ENCODE measurements around the gene RND1.
"Not testable (repeated sequence)": the region's sequence is repeated elsewhere in the genome, so short reads cannot be mapped to it uniquely, and the experiment has no call there.

RND1 gene

GRCh38 chr12:48868451-48868850 lies 2.8 kb upstream of the RND1 start:
- no peak for DNase-seq (ENCODE audit: low read depth in 2 of 2)

GRCh38 chr12:48866052-48866711 lies 512 bp upstream of the RND1 start:
- no peak for DNase-seq (ENCODE audit: low read depth in 2 of 2)

GRCh38 chr12:48863291-48863690 lies 2.4 kb downstream of the RND1 start:
- no peak for DNase-seq (ENCODE audit: low read depth in 2 of 2)

DNA sequence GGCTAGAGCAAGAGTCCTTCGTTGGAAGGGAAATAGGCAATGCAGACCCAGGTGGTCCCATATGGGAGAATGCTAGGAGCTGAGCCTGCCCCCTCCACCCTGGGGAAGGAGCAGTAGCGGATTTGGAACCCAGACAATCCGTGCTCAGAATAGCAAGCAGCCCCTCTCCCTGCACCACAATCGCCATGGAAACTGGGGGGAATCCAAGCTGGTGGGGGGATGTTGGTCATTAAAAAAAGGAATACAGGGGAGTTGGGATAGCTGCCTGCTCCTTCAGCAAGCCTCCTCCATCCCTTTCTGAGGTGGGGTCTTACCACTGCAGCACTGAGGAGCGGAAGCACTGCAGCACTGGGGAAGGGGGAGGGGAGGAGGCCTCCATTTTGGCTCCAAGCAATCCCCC lies 2.9 kb downstream of the RND1 start:
- DNase-seq (ENCODE audit: low read depth in 2 of 2), result no peak

DNA sequence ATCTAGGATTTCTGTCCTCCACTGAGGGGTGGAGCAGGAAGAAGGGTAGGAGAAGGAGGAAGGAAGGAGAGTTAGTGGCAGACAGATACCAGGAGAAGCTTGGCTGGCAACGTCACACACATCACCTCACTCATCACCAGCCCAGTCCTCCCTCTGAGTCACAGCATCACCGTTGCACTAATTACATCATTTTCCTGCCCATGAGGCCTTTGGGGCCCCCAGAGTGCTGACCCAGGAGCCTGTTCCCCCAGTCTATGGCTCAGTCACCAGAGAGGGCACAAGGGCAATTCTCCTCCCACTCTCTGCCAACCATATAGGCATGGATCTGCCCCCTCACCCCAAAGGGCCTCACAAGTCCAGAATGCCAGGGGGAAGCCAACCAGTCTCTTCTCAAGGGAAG lies 4.6 kb downstream of the RND1 start:
- no peak for DNase-seq (ENCODE audit: low read depth in 2 of 2)

DNA sequence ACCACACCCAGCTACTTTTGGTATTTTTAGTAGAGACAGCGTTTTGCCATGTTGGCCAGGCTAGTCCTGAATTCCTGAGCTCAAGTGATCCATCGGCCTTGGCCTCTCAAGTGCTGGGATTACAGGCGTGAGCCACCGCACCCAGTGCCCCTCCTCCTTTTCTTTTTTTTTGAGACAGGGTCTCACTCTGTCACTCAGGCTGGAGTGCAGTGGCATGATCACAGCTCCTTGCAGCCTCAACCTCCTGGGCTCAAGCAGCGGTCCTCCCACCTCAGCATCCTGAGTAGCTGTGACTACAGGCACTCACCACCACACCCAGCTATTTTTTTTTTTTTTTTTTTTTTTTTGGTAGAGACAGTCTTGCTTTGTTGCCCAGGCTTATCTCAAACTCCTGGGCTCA lies 5.4 kb downstream of the RND1 start:
- DNase-seq (ENCODE audit: low read depth in 2 of 2), result not testable (repeated sequence)

GRCh38 chr12:48859607-48860006 lies 6.1 kb downstream of the RND1 start:
- no peak for DNase-seq (ENCODE audit: low read depth in 2 of 2)

DNA sequence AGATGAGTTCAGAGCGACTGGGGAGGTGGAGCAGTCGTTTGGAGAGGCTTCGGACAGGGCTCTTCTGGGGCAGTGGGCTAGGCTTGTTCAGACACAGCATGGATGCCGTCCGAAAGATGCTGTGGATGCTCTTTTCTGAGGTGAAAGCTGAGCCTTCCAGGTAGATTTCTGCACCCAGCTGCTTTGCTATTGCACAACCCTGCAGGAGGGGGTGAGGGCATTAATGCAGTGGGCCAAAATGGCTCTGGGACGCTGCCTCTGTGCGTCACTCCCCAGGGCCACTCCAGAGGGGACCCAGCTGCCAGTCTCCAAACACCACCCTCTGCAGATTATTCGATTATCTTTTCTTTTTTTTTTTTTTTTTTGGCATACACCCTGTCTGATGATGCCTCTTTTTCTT lies 7.6 kb downstream of the RND1 start:
- DNase-seq (ENCODE audit: low read depth in 2 of 2), result no peak

DNA sequence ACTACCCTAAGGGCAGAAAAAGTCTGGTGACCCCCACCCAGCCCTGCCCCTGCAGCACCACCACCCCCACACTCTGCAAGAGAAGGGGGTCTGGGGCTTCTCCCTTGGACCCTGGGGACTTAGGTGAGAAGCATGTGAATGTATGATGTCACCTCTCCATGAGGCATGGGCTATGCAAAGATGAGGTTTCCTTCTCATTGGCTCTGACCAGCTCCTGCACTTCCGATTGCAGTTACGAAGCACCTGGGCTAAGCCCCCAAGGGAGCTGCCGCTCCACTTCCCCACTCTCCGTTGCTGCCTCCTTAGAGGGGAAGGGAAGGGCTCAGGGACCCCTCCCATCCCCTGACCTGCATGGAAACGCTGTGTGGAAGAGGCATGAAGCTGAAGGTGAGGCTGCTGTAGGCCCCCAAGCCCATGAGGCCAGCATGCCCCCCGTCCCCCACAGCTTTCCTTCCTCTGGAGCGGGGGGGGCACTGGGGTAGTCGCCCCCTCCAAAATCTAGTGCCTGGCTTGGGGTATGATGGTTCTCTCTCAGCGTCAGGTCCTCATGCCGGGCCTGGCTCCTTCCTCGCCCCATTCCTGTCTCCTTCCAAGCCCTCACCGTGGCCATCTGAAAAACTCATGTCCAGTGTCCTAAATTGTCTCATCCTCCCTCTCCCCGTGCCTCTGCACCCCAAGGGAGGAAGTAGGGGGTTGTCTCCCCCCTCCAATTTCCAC lies 8.2 kb downstream of the RND1 start:
- no peak for DNase-seq (ENCODE audit: low read depth in 2 of 2)

DNA sequence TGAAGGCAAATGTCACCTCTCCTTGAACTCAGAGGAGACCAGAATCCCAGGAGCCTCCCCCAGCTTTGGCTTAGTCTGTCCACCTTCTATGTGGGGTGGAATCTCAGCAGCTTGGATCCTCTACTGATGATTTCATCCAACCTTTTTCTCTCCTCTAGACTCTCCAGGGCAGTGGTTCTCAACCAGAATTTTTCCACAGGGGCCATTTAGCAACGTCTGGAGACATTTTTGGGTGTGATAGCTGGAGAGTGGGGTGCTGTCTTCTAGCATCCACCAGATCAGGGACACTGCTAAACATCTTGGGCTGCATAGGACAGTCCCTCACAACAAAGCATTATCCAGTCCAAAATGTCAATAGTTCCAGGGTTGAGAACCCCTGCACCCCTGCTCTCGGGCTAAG lies 9.3 kb downstream of the RND1 start:
- no peak for DNase-seq (ENCODE audit: low read depth in 2 of 2)

DNA sequence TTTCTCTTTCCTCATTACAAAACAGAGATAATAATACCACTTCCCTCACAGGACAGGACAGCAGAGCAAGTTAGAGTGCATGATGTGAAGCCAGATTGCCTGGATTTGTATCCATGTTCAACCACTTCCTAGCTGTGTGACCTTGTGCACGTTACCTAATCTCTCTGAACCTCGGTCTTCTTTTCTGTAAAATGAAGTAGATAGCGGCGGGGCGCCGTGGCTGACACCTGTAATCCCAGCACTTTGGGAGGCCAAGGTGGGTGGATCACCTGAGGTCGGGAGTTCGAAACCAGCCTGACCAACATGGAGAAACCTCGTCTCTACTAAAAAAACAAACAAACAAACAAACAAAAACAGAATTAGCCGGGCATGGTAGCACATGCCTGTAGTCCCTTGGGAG lies 10.7 kb downstream of the RND1 start:
- not testable (repeated sequence) for DNase-seq (ENCODE audit: low read depth in 2 of 2)

DNA sequence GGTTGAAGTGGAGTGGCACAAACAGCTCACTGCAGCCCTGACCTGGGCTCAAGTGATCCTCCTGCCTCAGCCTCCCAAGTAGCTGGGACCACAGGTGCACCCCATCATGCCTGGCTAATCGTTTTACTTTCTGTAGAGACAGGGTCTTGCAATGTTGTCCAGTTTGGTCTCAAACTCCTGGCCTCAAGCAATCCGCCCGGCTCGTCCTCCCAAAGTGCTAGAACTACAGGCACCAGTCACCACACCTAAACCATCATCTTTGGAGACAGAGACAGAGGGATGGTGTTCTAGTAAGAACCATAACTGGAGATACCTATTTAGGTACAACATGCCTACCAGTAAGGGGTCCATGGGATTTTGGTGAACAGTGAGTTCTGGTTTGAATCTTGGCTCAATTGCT lies 11.2 kb downstream of the RND1 start:
- DNase-seq (ENCODE audit: low read depth in 2 of 2), result no peak

DNA sequence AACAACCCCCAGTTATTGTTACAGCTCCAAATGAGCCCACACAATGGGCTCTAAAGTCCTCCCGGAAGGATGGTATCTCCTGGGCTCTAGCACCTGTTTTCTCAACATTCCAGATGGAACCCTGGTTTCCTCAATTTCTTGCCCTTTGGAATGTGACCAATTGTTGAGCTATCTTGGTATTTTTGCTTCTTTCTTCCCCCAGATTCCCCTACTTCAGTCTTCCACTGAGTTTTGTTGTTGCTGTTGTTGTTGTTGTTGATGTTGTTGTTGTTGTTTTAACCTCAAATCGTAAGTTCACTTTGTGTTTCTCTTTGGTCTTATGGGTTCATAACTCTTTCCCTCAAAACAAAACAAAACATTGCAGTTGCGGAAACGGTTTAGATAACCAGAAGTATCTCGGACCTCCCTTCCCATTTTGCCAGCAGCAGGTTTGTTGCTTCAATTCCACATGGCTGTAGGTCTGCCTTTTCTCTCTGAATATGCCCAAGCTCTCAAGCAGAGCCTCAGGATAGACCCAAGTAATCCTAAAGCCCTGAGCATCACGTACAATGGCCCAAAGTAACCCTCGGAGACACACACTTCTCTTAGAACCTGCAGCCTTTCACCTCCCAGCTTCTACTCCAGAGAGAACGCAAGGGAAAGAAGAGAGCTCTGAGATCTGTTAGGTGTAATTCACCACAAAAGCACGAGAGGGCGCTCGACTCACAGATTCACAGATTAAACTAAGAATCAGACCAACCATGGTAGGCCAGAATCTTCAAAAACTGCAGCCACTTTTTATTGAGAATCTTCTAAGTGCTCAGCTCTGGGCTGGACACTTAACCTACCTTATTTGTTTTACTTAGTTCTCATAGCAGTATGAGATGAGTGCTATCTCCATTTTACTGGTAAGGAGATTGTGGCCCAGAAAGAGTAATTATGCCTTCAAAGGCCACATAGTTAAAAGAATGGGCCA lies 12.7 kb downstream of the RND1 start:
- peak; percentile 40 to 81 for DNase-seq (ENCODE audit: low read depth in 2 of 2)

DNA sequence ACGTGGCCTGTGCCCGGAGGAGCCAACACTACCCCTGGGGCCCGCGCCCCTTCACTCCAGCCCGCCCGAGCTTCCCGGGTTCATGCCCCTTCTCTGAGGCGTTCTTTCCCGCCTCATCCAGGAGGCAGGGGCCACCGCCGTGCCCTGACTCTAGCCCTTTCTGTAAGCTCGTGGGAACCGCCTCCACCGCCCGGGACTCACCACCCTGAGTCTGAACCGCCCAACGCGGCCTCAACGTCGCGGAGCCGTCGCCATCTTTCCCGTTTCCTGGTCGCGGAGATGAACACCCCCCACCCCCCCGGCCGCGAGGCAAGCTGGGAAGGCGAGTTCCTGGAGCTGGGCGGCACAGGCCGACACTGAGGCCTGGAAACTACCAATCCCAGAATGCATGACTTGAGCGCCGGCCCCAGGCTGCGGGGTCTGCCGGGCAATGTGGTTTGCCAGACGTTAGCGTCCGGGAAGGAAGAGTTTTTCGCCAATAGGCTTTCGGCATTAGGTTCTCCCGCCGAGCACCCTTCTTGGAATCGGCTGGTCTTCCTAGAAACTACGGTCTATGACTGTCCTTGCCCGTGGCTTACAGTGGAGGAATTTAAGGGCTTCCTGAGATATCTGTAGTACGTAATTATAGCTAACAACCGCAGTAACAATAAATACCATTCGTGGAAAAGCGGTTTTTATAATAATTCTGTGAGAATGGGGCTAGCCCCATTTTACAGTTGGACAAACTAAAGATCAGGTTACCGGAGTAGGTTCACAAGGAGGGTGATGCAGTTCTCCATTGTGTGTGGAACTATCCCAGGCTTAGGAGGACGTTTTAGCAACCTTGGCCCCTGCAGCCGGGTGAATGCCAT lies 13.6 kb downstream of the RND1 start, which contains the start of gene DDX23:
DDX23 (minus strand) TSS at position 281 of the 851 bp plus-strand sequence. CDS start 6,381 bp downstream, outside the sequence.
- DNase-seq (ENCODE audit: low read depth in 2 of 2), result peak; percentile 85 to 88

DNA sequence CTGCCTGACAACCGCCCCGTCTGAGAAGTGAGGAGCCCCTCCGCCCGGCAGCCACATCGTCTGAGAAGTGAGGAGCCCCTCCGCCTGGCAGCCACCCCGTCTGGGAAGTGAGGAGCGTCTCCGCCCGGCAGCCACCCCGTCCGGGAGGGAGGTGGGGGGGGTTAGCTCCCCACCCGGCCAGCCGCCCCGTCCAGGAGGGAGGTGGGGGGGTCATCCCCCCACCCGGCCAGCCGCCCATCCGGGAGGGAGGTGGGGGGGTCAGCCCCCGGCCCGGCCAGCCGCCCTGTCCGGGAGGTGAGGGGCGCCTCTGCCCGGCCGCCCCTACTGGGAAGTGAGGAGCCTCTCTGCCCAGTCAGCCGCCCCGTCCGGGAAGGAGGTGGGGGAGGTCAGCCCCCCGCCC lies 23.6 kb downstream of the RND1 start:
- DNase-seq (ENCODE audit: low read depth in 2 of 2), result not testable (repeated sequence)

DNA sequence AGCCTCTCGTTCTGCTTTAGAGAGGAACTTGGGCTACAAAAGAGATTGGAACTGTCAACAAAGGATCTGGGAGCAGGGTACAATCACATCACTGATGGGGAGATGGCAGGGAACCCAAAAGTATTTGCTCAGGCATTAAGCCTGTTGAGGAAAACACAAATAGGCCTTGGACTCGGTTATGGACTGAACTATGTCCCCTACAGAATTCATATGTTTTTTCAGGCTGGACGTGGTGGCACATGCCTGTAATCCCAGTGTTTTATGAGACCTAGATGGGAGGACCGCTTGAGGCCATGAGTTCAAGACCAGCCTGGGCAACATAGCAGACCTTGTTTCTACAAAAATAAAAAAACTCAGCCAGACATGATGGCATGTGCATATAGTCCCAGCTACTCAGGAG lies 27.6 kb downstream of the RND1 start:
- DNase-seq (ENCODE audit: low read depth in 2 of 2), result no peak

DNA sequence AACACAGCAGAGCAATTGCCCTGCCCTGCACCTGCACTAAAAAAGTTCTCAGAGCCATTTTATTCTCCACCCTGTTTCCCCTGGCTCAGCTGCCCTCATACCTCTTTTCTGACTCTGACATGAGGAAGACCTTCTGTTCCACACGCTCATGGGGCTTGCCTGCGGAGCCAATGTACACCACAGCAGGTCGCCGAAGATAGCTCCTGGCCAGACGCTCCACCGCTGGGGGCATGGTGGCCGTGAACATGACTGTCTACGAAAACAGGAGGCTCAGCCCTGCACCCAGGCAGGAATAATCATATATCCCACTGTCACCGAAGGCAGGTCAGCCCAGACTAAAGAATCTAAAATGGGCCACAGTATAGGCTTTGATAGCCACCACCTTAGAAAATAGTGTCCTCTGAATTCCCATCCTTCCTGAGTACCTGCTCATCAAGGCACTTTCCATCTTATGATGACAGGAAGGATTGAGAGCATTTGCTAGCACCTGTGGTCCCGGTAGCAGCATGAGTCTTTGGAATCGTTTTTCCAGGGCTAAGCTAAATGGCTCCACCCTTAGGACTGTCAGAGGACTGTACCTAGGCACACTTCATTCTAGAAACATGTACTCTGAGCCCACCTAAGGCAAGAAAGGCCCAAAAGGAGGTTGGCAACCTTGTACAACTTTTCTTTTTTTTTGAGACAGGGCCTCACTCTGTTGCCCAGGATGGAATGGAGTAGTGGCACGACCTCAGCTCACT lies 33.2 kb downstream of the RND1 start:
- DNase-seq (ENCODE audit: low read depth in 2 of 2), result no peak

DNA sequence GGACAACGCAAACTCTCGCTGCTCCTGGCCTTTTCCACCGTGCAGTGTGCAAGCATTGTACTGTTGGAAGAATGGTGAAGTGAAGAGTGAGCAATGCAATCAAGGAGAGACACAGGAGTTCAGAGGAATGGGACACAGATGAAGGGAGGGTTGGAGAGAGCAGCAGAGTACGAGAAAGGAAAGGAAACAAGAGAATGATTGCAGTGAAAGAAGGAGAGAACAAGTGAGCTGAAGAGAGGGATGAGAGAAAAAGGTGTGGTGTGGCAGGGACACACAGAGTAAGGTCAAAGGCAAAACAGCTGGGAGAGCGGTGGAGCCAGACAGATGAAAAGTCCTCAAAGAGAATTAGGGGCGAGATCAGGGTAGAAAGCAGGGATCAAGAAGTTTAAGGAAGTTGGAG lies 34.4 kb downstream of the RND1 start:
- DNase-seq (ENCODE audit: low read depth in 2 of 2), result no peak

DNA sequence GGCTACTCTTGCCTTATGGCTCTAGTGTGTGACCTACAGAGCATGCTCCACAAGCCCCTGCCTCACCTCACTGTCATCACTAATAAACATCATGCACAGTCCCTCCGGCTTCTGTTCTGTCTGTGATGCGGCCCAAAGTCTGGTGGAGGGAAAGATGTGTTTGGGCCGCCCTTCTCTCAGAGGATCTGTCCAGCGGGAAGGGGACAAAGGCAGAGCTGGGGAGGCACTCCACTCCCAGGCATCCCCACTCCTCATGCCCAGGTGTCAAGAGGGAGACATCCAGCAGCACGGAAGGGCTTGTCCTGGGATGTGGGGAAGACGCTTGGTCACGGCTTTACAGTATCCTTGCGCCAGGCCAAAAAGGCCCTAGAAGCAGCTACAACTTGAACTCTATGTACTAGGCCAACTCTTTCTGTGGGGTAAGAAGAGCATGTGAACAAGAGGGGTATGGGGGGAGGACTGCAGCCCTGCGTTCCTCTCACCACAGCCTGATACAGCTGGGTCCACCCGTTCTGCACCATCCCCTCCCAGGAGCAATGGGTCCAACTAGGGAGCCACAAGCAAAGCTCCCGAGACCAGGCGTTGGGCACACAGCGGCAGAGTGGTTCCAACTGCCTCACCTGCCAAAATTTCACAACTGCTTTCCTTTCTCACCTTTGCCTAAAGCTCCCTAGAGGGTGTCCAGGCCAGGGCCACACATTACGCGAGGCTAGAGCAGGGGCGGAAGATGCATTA lies 36.7 kb downstream of the RND1 start:
- no peak for DNase-seq (ENCODE audit: low read depth in 2 of 2)

GRCh38 chr12:48828293-48828692 lies 37.4 kb downstream of the RND1 start:
- no peak for DNase-seq (ENCODE audit: low read depth in 2 of 2)
